ENCODE results near the gene PRM3.

DNA sequence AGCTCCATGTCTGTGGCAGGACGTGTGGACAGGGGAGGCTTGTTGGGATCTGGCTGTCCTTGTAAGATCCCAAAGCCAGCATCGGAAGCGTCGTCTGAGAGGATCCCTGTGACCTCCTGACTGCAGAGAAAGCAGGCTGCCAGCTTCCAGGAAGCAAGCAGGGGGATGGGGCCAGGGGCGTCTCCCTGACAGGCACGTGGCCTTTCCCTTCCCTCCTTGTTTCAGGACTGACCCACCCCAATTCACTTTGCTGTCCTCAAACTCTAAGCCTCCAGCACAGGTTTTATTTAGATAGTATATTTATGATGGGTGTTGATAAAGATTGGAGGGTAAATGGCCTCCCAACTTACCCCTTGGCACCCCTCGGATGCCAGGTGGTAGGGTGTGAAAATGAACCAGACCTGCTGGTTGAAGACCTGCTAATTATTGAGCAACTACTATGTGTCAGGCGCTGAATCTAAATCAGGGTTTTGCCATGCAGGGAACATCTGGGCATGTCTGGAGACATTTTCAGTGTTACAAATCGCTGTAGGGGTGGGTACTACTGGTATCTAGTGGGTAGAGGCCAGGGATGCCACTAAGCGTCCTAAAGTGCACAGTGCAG is 42.0 kb downstream of the PRM3 start:
- TF ChIP-seq, protein P1, sequence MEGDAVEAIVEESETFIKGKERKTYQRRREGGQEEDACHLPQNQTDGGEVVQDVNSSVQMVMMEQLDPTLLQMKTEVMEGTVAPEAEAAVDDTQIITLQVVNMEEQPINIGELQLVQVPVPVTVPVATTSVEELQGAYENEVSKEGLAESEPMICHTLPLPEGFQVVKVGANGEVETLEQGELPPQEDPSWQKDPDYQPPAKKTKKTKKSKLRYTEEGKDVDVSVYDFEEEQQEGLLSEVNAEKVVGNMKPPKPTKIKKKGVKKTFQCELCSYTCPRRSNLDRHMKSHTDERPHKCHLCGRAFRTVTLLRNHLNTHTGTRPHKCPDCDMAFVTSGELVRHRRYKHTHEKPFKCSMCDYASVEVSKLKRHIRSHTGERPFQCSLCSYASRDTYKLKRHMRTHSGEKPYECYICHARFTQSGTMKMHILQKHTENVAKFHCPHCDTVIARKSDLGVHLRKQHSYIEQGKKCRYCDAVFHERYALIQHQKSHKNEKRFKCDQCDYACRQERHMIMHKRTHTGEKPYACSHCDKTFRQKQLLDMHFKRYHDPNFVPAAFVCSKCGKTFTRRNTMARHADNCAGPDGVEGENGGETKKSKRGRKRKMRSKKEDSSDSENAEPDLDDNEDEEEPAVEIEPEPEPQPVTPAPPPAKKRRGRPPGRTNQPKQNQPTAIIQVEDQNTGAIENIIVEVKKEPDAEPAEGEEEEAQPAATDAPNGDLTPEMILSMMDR (IDR thresholded peaks at IDR 0.05) = no peak
- TF ChIP-seq POLR2A (IDR thresholded peaks at IDR 0.05) = no peak

All from adrenal gland (tissue), 5 donors.